Fibroblast of skin of abdomen (primary cell): ENCODE data around the gene CACNA2D4.

Experiments
- DNase-seq: peaks from one replicate; pipeline ENCODE4 v3.0.0-alpha.2; 2013

The CACNA2D4 gene

DNA sequence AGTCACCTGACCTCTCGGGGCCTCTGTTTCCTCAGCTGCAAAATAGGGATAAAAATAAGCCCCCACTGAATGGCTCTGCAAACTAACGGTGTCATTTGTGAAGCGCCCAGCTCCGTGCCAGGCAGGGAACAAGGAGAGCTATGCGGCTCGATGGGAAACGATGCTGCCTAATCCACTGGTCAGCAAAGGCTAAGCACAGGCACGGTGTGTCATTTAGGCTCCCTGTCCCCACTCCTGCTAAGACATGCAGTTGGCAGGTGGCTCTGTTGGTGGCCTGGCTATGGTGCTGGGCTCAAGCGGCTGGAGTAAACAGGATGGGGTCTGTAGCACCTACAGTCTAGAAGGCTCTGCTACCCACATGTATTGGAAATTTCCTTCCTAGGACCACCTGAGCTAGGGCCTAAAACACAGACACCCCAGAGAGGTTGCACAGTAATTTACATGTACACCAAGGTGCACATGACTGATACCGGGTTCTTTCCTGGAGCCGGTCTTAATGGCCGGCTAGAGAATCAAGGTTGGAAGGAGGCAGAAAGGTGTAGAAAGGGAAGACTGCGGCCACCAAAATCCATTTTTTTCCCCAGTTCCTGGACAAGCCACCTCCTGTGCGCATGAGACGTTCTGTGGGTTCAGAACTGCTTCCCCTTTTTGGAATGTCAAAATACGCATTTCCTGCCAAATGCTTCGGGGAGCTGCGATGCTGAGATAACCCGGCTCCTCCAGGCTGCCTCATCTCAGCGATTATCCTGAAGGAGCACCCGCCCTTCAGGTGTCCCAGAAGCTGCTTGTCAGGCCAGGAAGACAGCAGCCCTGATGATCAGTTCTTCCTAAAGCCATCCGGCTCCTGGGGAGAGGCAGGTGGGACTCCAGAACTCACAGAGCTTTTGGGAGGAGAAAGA, 1.0 kb downstream of the CACNA2D4 start:
- DNase-seq: no peak

DNA sequence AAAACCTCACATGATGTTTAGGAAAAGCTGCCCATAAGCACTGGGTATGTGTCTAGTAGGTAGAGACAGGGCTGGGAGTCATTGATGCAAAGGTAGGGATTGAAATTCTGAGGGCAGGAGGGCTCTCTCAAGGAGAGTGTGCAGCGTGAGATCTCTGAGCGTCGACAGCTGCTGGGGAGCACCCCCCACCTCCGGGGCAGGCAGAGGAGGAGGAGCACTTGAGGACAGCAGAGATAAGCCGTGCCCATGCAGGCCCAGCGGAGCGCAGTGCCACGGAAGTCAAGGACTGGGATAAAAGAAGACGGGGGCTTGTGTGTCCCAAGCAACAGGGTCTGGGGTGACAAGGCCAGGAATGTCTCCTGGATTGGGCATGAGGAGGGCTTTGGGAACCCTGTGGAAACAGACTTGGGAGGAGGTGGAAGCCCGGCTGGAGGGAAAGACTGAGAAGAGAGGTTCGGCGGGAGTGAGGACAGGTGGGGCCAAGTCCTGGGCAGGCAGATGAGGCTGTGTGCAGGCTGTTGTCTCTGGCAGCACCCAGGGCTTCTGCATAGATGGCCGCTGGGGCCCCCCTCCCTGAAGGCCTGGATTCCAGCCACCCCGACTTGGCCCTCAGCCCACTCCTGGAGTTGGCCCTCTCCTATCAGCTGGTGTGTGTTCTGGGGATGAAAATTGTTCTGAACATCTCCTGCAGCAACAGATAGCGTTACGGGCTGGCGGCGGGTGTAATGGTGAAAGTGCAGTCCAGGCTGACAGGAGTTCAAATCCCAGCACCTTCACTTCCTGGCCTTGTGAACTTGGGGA, 1.9 kb downstream of the CACNA2D4 start:
- DNase-seq: no peak

DNA sequence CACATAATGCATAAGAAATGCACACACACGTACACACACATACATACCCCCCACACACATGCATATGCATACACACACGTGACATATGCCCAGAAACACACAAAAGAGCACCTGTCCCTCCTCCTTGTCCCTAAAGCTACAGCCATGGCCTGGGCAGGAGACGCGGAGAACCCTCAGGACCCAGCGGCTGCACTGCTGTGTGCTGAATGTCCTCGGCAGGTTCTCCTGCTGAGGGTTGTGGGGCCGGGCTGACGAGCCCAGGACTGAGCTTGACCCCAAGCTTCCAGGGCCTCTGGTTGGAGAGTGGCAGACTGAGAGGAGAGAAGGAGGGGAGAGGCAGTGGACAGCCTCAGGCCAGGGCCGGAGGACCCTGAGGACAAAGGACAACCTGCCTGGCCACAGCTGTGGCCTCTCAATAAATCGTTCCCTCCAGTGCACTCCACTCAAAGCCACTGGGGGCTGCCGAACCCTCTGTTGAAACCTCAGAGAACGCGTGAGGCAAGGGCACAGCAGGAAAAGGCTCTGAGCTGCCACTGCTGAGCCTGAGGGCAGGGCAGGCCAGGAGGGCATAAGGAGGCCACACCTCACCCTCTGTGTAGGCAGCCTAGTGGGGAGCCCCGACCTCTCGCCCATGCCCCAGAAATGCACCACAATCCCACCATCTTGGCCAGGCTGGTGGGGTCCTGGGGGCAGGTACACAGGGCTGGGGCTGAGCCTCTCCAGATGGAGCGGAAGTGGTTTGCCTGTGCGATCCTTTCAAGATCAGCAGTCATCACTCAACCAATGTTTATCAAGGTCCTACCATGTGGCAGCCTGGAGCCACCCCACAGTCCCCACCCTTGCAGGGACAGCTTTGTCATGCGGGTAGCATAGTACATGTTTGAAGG, 3.1 kb downstream of the CACNA2D4 start:
- DNase-seq: no peak

DNA sequence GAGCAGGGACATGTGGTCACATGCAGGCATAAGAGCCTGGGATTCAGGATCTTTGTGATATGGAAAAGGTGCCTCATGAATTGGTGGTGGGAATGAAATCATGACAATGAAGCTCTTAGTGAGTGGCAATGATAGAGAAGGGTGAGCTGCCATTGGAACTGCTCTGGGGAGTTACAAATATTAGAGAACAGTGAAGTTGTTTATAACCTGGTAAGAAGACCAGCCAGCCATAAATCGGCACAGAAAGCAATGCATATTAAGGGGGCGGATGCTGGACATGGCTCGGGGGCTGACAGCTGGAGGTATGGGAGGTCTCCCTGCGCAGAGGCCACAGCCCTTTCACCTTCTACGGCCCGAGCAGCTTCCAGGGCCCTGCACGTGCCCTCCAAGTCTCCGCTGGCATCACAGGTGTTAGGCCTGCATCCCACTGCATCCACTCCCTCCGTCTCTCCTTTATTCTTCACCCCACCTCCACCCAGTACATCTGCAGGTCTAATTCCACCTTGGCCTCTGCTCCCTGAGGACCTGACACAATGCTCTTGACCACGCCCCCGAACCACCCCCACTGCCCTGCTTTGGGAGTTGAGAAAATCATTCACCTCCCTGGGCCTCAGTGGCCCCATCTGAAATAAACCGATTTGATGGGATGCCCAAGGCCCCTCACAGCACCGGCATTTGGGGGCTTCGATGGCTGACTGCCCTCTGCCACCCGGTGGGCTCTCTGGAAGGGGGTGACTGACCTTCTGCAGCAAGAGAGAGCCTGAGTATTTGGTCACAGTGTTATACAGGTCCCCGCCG, 4.1 kb downstream of the CACNA2D4 start:
- no peak for DNase-seq

DNA sequence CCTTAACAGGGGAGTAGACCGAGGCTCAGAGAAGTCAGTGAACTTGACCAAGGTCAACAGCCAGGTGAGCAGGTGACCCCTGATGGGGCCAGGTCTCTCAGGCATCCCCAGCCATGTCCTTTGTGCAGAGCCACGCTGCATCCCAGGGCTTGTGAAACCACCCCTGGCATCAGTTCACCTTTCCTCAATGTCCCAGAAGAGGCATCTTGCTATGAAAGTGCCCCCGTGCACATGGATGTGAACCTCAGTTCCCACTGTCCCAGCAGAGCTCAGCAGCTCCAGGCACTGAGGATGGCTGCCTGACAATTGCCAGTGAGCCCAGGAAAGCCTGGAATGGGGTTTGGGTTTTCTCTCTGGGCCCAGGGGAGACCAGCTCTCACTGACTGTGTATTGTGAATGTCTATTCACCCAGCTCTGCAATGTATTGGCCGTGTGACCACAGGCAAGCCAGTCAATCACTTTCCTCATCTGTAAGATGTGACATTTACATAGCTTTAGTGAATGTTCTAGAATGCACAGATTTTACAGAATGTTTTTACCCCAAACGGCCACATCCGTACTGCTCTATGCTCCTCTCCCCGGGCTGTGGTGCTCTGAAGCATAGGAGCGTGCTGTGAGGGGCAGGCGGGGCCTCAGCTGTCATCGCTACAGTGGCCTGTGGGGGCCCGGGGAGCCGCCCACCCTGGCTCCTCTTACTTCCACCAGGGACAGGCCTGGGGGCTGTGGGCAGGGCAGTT, 4.9 kb downstream of the CACNA2D4 start:
- DNase-seq: no peak

DNA sequence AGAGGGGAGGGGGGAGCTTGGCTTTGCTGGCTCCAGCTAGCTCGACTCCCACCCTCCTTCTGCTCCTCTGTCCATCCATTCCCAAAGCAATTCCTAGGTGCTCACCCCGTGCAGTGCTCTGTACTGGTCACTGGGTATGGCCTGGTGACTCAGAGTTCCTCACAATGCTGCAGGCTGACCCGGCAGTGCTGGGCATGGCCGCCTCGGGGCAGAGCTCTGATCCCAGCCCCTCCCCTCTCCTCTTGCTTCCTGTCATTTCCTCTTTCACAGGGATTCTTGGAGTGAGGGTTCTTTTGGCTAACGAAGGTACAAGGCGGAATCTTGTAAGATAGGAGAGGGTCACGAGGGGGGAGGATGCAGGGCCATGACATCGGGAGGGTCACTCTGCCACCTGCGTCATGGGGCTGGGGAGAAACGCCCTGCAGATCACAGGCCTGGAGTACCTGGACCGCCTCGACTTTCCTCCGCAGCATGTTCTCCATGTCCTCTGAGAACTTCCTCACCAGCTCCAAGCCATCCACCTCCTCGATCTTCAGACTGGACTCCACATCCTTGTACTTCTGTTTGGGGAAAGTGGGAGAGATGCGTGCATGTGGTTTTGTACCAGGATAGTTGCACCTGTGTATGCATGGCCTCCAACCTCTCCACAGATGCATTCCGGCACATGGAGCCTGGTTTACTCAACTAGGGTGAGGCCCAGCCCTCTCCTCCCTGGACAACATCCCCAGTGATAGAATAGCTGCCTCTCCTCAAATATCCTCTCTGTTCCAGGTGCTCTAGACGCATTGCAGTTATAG, 5.7 kb downstream of the CACNA2D4 start:
- DNase-seq: no peak

DNA sequence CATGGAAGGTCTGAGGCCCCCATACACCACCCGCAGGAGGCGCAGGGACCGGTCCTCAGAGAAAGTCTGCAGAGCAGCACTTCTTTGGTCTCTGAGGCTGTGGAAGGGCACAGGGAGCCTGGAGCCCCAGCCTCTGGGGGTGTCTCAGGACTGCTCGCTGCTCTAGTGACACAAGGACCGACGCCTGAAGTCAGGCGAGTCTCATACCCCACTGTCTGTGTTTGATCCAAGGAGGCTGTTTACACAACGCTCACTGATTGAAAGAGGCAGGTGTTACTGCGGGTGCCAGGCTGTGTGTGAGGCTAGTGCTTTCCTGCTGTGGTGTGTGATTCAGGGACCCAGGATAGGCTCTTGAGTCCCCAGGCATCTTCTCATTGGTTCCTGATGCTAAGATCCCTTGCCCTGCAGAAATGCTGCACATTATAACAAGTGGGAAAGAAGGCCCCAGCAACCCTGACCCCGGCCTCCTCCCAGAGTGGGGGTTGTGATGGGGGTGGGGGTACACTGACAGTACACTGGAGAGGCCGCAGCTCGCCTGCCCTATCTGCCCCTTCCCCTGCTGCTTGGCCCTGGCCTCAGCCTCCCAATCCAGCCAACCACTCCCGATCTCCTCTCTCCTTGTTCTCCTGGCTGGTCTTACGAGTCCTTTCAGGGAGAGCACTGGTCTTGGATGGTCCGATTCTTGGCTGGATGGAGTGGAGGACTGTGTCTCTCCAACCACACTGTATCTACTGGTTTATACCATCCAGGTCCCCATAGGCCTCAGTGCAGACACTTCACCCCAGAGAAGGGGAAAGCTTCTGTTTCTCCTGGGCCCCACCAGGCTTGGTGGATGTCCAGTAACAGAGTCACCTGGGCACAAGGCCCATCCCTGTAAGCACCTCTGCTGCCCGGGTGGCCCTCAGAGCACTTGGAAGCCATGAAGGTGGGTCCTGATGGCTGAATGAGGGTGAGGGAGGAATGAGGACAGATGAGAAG, 6.6 kb downstream of the CACNA2D4 start:
- no peak for DNase-seq

DNA sequence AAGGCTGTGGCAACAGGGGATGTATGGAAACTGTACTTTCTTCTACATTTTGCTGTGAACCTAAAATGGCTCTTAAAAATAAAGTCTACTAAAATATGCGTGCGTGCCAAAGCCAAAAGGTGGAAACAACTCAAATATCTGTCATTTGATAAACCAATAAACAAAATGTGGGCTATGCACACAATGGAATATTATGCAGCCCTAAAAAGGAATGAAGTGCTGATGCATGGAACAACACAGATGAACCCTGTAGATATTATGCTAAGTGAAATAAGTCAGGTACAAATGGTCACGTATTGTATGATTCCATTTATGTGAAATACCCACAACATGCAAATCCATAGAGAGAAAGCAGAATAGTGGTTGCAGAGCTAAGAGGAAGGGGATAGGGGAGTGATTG, 8.0 kb downstream of the CACNA2D4 start:
- DNase-seq: no peak

DNA sequence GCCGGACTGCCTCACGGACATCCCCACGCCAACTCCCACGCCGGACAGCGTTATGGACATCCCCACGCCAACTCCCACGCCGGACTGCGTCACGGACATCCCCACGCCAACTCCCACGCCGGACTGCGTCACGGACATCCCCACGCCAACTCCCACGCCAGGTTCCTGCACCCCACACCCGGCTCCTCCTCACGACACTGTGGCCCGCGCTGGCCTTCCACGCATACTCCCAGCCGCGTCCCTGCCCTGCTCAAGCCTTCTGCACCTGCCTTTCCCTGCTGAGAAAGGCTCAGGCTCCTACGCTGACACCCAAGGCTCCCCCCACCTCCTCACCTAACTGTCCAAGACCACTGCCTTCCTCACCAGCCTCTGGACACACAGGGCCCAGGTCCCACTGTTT, 9.7 kb downstream of the CACNA2D4 start:
- DNase-seq: no peak

DNA sequence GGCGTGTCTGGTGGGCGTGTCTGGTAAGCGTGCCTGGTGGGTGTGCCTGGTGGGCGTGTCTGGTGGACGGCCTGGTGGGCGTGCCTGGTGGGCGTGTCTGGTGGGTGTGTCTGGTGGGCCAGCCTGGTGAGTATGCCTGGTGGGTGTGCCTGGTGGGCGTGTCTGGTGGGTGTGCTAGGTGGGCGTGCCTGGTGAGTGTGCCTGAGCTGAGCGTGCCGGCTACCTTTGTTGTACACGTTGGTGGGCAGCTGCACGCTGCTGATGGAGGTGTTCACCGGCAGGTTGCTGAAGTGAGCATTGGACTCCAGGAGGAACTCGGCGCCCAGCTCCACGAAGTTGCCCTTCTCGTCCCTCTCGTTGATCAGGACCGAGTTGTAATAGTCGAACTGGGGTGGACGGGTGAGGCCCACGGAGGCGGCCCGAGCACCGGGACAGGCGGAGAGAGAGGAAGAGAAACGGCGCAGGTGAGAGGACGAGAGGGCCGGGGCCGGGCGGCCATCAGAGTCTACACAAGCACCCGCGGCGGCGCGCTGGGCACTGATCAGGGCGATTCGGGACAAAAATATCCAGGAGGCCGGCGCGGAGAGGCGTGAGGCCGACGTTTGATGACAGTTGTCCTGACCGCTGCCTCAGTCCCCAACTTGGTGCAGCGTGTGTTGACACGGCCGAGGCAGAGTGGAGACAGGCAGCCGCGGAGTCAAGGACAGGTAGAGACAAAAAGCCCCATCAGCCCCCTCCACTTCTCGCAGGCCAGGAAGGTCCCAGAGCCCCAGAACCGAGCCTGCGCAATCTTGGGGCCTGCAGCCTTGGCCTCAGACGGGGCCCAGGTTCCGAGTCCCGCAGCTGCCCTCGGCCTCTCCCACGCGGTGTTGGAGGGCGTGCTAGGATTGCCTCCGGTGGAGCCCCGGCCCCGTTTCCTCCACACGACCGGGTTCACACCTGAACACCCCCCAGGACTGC, 10.5 kb downstream of the CACNA2D4 start:
- no peak for DNase-seq

DNA sequence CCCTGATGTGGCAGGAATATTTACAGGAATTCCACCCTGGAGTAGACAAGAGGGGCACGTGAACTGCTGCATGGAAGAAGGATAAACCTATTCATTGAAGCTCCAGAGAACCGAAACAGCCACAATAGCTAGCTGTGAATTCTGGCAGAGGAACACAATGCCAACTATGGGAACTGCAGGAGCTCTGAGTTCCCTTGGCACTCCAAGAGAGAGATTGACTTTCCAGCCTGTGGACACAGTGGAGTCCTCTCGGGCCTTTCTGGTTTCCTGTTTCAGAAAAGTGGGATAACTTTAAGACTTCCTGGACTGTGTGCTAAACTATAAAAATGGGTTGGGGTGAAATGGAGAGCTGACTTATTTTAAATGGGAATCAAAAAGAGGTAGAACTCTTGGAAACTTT, 11.9 kb downstream of the CACNA2D4 start:
- no peak for DNase-seq

DNA sequence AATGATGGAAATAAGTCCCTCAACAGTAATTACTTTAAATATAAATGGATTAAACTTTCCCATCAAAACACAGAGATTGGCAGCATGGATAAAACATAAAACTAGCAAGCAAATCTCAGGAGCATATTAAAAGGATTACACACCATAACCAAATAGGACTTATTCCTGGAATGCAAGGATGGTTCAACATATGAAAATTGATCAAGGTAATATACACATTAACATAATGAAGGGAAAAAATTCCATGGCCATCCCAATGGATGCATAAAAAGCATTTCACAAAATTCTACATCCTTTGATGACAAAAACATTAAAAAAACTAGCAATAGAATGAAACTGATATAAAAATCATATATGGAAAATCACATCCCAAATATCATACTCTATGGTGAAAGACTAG, 13.6 kb downstream of the CACNA2D4 start:
- no peak for DNase-seq

DNA sequence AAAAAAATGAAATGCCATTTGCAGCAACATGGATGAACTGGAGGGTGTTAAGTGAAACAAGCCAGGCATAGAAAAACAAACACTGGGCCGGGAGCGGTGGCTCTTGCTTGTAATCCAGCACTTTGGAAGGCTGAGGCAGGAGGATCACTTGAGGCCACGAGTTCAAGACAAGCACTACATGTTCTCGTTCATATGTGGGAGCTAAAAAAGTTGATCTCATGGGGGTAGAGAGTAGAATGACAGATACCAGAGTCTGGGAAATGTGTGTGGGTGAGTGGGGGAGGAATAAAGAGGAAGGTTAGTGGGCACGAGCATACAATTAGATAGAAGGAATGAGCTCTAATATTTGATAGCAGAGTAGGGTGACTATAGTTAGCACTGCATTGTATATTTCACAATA, 21.5 kb downstream of the CACNA2D4 start:
- no peak for DNase-seq

DNA sequence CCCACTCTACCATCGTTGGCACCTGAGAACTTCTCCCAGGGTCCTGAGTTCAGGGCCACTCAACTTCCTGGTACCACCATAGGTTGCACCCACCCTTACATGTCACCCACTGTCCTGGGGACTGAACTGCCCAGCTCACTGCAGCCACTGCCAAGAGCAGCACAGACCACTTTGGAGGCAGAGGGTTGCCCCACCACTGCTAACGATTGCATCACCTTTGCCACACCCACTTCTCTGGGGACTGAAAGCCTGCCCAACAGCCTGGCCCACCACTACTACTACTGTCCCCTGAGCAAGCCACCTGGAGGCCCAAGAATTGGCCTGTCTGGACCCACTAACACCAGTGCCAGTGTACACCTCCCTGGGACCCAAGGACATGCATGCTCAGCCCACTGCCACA, 27.6 kb downstream of the CACNA2D4 start:
- DNase-seq: no peak

DNA sequence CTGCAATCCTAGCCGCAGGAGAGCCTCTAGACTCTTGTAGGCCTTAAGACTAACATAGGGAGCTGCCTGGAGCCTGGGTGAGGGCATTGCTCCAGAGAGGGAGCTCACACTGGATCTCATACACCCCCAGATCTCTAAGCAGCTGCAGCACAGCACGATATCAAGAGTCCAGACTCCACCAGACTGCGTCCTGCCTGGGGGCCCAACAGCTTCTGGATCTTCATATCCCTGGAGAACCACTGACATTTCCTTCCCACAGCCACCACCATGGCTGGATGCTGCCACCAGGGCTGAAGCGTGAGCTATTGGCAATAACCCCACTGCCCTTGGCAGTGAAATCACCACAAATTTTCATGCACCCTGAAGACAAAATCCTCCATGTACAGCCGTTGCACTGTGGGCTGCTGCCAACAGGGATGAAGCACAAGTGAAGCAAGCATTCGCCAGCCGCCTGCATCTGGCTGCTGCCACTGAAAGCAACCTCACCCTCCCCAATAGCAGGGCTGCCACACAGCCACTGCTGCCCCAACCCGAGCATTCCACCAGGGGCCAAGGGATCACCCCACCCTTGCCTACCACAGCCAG, 28.2 kb downstream of the CACNA2D4 start:
- DNase-seq: no peak

DNA sequence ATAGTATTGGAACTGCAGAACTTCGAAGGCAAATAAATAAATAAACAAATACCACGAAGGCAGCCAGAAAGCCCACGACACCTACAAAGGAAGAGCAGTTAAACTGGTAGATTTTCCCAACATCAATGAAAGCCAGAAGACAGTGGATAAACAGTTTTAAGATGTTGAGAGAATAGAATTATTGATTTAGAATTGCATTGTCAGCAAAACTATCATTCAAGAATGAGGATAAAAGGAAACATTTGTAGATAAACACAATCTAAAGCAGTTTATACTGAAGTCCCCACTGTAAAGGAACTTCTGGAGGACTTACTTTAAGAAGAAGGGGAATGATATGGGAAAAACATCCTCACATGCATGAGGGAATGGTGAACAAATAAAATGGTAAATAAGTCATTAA, 29.5 kb downstream of the CACNA2D4 start:
- no peak for DNase-seq

DNA sequence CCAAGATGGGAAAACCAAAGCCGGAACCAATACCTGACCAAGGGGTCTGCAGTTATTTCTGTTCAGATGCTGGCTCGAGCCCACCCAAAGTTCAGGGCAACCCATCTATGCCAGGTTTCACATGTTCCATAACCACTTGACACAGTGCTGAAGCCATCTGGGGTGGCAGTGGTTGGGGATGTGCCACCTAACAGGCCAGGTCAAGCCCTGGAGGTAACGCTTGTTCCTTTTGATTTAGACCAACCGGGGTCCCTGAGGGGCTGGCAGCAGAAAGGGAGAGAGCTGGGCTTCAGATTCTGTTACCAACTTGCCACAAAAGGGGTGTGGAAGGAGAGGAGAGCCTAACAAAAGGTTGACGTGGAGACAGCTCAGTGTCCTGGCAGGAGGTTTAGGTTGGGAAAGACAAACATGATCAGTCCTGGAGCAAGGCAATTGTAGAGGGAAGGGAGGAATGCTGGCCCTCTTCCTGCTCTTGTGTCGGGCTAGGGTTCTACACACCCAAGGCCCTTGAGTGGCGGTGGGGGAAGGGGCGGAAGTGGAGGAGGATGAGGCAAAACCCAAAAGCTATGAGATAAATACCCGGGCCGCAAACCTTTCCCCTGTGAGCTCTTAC, 31.9 kb downstream of the CACNA2D4 start:
- no peak for DNase-seq
